ENCODE measurements around the gene CTCF.

GRCh38 chr16:67685388-67686112, 123.2 kb downstream of the CTCF start:
- TF ChIP-seq EZH2 (IDR thresholded peaks at IDR 0.05; ENCODE audit: borderline replicate concordance, low read depth, low read length, severe bottlenecking) (no peak), POLR2AphosphoS5 (IDR thresholded peaks at IDR 0.05; ENCODE audit: insufficient read depth, low read depth, low read length) (no peak), MAX (IDR thresholded peaks at IDR 0.05; ENCODE audit: insufficient read depth, insufficient read length) (no peak)

Data from endothelial cell of umbilical vein (primary cell).